Rectal smooth muscle tissue (tissue), 1 donor: Measurements from ENCODE around the gene LRRC36.
"Not testable (repeated sequence)": the region's sequence is repeated elsewhere in the genome, so short reads cannot be mapped to it uniquely, and the experiment has no call there.

ENCODE experiments used
- H3K27ac ChIP-seq: one replicate; pipeline ENCODE4 v1.7.0; 2013; ENCODE audit warnings: low read depth, low read length, inconsistent platforms
- H3K27me3 ChIP-seq: one replicate; pipeline ENCODE4 v1.7.0; 2013; ENCODE audit warnings: low read length; ENCODE audit not compliant: control insufficient read depth, insufficient read depth
- H3K36me3 ChIP-seq: one replicate; pipeline ENCODE4 v1.7.0; 2013; ENCODE audit warnings: low read length; ENCODE audit not compliant: control insufficient read depth, insufficient read depth
- H3K4me1 ChIP-seq: one replicate; pipeline ENCODE4 v1.7.0; 2013; ENCODE audit warnings: low read length; ENCODE audit not compliant: control insufficient read depth, insufficient read depth
- H3K4me3 ChIP-seq: one replicate; pipeline ENCODE4 v1.7.0; 2013; ENCODE audit warnings: low read length
- H3K9ac ChIP-seq: one replicate; pipeline ENCODE4 v1.7.0; 2013; ENCODE audit warnings: low read length

Gene LRRC36

DNA sequence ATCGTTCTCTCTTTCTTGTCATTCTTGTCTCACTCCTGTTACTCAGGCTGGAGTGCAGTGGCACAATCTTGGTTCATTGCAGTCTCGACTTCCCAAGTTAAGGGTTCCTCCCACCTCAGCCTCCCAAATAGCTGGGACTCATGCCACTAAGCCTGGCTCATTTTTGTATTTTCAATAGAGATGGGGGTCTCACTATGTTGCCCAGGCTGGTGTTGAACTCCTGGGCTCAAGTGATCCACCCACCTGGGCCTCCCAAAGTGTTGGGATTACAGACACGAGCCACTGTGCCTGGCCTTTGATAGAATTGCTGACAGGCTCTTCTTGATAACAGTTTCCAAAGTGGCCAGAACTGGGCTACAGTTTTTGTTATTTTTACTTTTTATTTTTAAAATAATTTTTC, 34.4 kb downstream of the LRRC36 start:
- H3K36me3 ChIP-seq = no peaks in the 10 kb centered on the region
- no peaks in the 10 kb centered on the region for H3K4me1 ChIP-seq
- H3K27me3 ChIP-seq = no peaks in the 10 kb centered on the region
- no peak overlapping the region for H3K9ac ChIP-seq
- no peak overlapping the region for H3K27ac ChIP-seq
- no peak overlapping the region for H3K4me3 ChIP-seq

DNA sequence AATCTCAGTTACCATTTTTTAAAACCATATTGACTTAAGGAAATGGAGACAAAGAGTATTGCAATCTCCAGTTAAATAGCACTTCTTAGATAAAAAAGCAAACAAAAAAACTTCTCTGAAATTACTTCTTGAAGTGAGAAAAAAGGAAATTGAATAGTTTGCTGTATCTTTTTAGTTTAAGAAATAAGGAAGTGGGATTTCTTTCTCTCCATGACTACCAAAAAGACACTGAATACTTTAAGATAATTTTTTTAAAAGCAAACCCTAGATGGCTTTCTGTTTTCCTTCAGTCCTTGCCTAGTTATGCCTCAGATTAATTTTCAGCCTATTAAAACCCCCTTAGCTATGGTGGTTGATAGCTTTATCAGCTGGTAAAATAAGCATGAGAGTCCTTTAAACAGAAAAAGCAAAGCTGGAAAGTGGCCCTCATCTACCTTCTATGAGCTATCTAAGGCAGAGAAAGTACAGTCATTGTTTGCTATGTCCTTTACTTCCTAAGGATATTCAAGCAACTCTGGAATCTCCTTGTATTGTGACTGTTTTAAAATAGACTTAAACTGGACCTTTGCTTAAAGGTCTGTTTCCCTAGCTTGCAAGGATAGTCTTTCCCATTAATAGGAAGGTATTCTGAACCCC, 38.1 kb downstream of the LRRC36 start:
- Histone ChIP-seq H3K27ac (no peak overlapping the region), H3K9ac (no peak overlapping the region), H3K27me3 (no peaks in the 10 kb centered on the region), H3K4me3 (no peak overlapping the region), H3K36me3 (no peaks in the 10 kb centered on the region), H3K4me1 (no peaks in the 10 kb centered on the region)

DNA sequence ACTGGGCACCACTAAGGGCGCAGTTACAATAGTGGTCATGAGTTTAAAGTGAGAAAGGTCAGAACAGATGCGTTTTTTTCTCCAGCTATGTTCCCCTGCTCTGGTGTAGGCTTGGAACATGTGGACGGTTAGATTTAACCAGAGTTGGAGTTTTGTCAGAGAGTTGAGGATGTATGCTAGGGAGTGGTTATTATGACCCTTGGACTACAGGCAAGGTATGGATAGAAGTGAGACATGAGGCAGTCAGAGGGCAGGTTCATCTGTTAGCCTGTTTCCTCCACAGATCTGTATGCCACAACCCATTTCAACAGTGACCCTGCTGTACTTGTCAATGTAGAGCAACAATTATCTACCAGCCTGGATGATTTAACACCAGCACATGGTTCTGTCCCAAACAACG, 44.0 kb downstream of the LRRC36 start:
- H3K36me3 ChIP-seq = no peaks in the 10 kb centered on the region
- no peak overlapping the region for H3K9ac ChIP-seq
- H3K27me3 ChIP-seq = no peaks in the 10 kb centered on the region
- no peaks in the 10 kb centered on the region for H3K4me1 ChIP-seq
- H3K4me3 ChIP-seq = no peak overlapping the region
- no peak overlapping the region for H3K27ac ChIP-seq

DNA sequence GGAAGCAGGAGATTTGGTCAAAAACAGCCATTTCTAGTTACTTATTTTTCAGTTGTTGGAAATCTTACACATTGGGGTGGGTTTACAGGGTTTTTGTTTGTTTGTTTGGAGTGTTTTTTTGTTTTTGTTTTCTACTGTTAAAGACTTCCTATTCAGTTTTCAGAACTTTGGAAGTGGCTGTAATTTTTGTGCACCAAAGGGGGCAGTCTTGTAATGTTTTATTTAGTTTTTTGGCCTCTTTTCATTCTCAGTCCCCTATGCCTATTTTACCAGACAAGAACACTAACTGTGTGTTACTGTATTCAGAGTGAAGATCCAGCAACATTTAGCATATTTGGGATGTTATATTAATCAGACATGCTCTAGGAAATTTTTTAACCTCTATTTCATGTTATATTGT, 46.0 kb downstream of the LRRC36 start:
- Histone ChIP-seq H3K4me1 (no peaks in the 10 kb centered on the region), H3K4me3 (no peak overlapping the region), H3K27me3 (no peaks in the 10 kb centered on the region), H3K27ac (no peak overlapping the region), H3K9ac (no peak overlapping the region), H3K36me3 (no peaks in the 10 kb centered on the region)

DNA sequence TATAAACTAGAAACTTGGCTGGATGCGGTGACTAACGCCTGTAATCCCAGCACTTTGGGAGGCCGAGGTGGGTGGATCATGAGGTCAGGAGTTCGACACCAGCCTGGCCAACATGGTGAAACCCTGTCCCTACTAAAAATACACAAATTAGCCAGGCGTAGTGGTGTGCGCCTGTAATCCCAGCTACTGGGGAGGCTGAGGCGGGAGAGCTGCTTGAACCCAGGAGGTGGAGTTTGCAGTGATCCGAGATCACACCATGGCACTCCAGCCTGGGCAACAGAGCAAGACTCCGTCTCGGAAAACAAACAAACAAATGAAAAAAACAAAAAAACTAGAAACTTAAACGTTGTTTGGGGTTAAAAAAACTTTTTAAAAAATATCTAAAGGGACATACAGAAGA, 49.4 kb downstream of the LRRC36 start:
- not testable (repeated sequence) for H3K27ac ChIP-seq, H3K4me1 ChIP-seq, H3K36me3 ChIP-seq, H3K9ac ChIP-seq, H3K4me3 ChIP-seq, H3K27me3 ChIP-seq

DNA sequence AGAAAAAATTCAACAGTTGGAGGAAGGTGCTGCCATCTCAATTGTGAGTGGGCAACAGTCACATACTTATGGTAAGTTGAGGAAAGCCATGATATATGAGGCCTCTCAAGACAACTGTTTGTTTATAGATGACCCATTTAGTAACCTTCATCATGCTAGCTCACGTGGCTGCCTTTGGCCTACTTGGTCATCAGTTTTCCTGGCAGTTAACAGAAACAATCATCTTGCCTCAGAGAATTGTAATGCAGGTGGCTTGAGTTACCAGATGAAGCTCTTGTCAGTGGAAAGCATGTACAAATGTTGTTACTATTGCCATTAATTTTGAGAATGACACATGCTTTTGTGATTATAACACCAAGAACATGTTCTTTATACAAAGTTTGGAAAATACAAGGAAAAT, 52.0 kb downstream of the LRRC36 start:
- H3K36me3 ChIP-seq = no peaks in the 10 kb centered on the region
- H3K27ac ChIP-seq = no peak overlapping the region
- H3K4me1 ChIP-seq = no peaks in the 10 kb centered on the region
- H3K4me3 ChIP-seq = no peak overlapping the region
- H3K9ac ChIP-seq = no peak overlapping the region
- no peaks in the 10 kb centered on the region for H3K27me3 ChIP-seq

DNA sequence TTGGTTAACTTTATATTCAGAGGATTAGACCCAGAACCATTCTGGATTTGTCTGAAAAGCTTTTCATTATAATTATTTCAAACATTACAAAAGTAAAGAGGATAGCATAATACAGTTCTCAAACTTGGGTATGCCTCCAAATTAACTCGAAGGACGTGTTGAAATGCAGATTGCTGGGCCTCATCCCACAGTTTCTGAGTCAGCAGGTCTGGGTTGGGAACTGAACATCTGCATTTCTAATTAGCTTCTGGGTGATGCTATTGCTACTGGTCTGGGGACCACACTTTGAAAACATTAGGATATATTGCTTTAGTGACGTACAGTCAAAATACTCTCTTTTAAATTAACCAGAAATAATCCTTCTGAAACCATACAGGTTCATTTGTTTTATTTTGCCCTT, 56.7 kb downstream of the LRRC36 start:
- Histone ChIP-seq H3K27ac (no peak overlapping the region), H3K9ac (no peak overlapping the region), H3K4me1 (no peaks in the 10 kb centered on the region), H3K36me3 (no peaks in the 10 kb centered on the region), H3K4me3 (no peak overlapping the region), H3K27me3 (no peaks in the 10 kb centered on the region)

DNA sequence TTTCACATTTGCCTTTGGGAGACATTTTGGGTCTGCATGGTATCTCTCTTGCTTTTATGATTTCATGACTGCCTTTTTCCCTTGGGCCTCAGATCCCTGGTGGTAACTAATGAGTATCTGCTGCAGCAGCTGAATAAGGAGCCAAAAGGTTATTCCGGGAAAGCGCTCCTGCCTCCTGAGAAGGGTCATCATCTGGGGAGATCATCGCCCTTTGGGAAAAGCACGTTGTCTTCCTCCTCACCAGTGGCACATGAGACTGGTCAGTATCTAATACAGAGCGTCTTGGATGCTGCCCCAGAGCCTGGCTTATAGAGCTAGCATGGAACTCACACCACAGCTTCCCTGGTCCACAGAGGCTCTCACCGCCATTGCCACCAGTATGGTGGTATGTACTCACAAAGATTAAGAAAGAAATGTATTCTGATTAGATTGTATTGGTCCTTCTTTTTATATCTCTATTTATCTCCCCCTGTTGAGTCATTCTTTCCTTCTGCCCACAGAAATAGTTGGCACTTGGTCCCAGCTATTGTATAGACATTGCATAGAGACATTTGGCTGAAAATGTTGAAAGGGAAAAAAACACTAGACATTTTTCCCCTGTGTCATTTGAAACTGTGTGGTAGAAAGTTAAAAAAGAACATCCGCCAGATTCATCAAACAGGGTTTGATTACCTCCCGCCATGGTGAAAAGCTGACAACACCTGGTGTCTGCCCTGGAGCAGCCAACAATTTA, 58.3 kb downstream of the LRRC36 start:
- no peaks in the 10 kb centered on the region for H3K4me1 ChIP-seq
- H3K9ac ChIP-seq = no peak overlapping the region
- H3K27me3 ChIP-seq = no peaks in the 10 kb centered on the region
- no peak overlapping the region for H3K27ac ChIP-seq
- no peaks in the 10 kb centered on the region for H3K36me3 ChIP-seq
- H3K4me3 ChIP-seq = no peak overlapping the region

DNA sequence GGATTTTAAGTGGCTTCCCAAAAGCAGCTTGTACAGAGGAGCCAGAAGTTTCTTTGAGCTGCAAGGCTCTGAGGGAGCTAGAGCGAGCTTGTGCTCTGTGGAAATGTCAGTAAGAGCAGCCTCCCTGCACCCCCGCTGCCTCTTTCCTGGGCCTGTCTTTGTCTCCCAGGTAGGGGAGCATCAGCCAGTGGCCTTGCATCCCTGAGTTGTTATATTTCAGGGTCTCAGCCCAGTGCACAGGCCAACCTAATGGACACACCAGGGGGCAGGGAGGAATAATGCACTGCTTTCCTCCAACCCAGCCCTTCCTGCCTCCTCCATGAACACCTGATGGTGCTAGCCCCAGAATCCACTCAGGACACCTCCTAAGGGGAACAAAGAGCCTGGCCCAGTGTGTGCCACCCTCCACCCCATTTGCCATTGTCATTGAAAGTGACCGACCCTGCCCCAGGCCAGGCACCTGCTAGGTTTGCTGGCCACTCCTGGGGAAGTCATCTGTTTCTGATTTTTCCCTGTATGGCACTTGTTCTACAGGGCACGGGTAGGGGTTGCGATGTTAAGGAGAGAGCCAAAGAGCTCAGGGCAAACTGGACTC, 60.3 kb downstream of the LRRC36 start:
- Histone ChIP-seq H3K9ac (no peak overlapping the region), H3K4me3 (no peak overlapping the region), H3K36me3 (no peaks in the 10 kb centered on the region), H3K27me3 (no peaks in the 10 kb centered on the region), H3K4me1 (peaks cover 7% of the 10 kb centered on the region), H3K27ac (no peak overlapping the region)

DNA sequence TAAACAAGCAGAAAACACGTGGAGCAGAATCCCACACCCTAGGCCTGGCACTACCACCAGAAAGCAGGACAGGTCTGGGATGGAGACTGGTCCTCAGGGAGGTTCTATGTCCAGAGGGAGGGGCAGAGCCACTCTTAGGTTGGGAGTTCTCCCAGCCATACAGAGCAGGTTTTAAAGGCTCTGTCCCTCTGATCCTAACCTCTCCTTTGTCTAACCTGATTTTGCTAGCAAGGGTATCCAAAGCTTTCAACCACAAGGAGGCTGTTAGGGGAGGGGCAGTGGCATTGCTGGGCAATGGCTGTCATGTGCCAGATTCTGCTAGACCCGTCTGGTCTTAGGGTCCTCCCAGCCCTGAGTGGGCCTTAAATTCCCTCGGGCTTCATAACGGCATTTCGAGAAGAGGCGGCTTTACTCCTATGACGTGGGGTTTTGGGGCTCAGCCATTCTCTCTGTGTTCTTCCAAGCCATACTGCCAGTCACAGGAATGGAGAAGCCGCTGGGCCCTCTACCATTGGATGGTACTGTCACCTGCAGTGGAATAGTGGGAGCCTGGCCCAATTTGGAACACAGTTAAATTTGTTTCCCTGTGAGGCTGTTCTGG, 61.0 kb downstream of the LRRC36 start:
- Histone ChIP-seq H3K9ac (no peak overlapping the region), H3K4me3 (no peak overlapping the region), H3K36me3 (no peaks in the 10 kb centered on the region), H3K27ac (no peak overlapping the region), H3K27me3 (no peaks in the 10 kb centered on the region), H3K4me1 (peaks cover 12% of the 10 kb centered on the region)

DNA sequence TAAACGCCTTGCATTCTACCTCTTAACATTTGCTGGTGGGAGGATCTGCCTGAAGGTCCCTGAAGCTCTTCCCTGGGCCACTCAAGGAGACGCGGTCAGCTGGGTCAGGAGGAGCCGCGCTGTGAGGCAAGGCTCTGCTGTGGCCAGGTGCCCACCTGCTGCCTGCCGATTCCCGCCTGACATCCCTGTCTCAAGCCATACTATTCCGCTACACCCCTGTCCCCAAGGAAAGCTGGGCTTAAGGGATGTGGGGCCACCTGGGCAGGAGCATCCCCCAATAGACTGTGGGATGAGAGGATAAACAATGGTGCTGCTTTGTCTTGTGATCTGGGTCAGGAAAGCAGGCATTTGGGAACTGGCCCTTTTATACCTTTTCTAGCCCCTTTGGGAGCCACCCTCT, 61.6 kb downstream of the LRRC36 start:
- Histone ChIP-seq H3K36me3 (no peaks in the 10 kb centered on the region), H3K9ac (no peak overlapping the region), H3K4me1 (peaks cover 17% of the 10 kb centered on the region), H3K27ac (no peak overlapping the region), H3K4me3 (no peak overlapping the region), H3K27me3 (no peaks in the 10 kb centered on the region)

DNA sequence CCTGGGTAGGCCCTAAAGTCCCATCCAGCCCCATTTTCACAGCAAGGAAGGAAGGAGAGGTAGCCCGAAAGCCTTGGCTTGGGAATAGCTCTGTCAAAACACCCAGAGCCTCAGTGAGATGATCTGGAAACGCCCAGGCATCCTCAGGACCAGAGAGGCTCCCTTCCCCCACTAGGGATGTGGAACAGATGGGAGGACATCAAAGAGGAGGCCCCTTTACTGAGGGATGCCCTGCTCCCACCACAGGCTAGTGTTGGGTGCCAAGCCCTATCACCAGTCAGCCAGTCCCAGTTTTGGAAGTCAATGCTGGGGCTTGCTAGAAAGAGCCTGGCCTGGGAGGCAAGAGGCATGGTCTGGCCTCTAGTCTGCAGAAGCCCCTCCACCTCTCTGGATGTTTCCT, 62.0 kb downstream of the LRRC36 start:
- H3K27me3 ChIP-seq = no peaks in the 10 kb centered on the region
- H3K9ac ChIP-seq = no peak overlapping the region
- peaks cover 17% of the 10 kb centered on the region for H3K4me1 ChIP-seq
- no peak overlapping the region for H3K27ac ChIP-seq
- H3K36me3 ChIP-seq = no peaks in the 10 kb centered on the region
- no peak overlapping the region for H3K4me3 ChIP-seq
